GM23248 (cell line): Measurements from ENCODE around the gene AOPEP.

Experiments
- EZH2 ChIP-seq: fragments of 200-600 bp; sonication (generic); IDR thresholded peaks from 2 replicates; pipeline ENCODE4 v1.6.1; 2018; ENCODE audit warnings: antibody characterized with exemption, mild to moderate bottlenecking; ENCODE audit not compliant: insufficient read depth, poor library complexity, severe bottlenecking
- EZH2phosphoT487 ChIP-seq: fragments of 200-600 bp; sonication (generic); IDR thresholded peaks from 2 replicates; pipeline ENCODE4 v1.6.1; 2018; ENCODE audit warnings: antibody characterized with exemption, moderate library complexity, mild to moderate bottlenecking, low read depth; ENCODE audit not compliant: insufficient read depth

DNA sequence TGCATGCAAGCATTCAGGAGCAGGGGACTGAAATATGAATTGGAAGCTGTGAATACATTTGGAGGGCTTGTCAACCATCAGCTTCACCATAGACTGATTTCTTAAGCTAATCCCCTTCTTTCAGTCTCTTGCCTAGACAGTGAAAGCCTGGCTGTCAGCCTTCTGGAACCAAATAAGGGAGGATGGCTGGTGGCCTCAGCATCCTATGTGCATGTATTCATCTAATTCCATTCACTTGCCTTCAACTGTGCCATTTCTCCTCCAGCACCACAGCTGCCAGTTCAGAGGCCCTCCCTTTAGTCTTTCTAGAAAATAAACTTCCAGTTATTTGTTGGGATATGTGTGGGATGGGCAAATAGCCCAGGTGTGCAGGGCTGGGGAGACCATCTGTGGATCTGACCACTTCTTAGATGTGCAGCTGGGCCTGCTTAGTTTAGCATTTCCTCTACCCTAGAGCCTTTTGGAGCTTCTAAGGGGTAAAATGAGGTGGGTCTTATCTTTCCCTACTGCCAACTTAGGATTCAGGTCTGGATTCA, 62.1 kb downstream of the AOPEP start:
- TF ChIP-seq EZH2 (no peak), EZH2phosphoT487 (no peak)
